ENCODE results near the gene POLR2L.

POLR2L gene

GRCh38 chr11:850775-851763 lies 8.7 kb upstream of the POLR2L start:
- Histone ChIP-seq H3K27ac (ENCODE audit: low read depth, low read length) (no peak overlapping the region), H3K4me2 (ENCODE audit: low read depth, low read length, poor library complexity, severe bottlenecking) (no peak overlapping the region), H3K79me2 (ENCODE audit: insufficient read depth, low read length) (no peaks in the 10 kb centered on the region), H2AFZ (ENCODE audit: low read depth, low read length, severe bottlenecking) (no peak overlapping the region), H3K36me3 (ENCODE audit: low read length) (no peaks in the 10 kb centered on the region), H3F3A (ENCODE audit: insufficient read depth) (no peaks in the 10 kb centered on the region), H3K27me3 (ENCODE audit: low read length) (no peaks in the 10 kb centered on the region), H4K20me1 (ENCODE audit: low read depth, low read length) (no peaks in the 10 kb centered on the region), H3K9me2 (replicated peaks; ENCODE audit: insufficient read depth, low read length) (no peaks in the 10 kb centered on the region), H3K9me3 (ENCODE audit: insufficient read depth, low read length) (no peaks in the 10 kb centered on the region), H3K9ac (ENCODE audit: low read length) (no peak overlapping the region), H3K4me3 (ENCODE audit: insufficient read depth, low read length, poor library complexity, severe bottlenecking) (no peak overlapping the region)
- TF ChIP-seq CTCF (IDR thresholded peaks at IDR 0.05; ENCODE audit: insufficient read depth, low read length, poor library complexity, severe bottlenecking) (peak; percentile 48), EZH2phosphoT487 (conservative IDR thresholded peaks at IDR 0.05; ENCODE audit: low read length) (no peak)

- TF ChIP-seq EZH2phosphoT487 (conservative IDR thresholded peaks at IDR 0.05; ENCODE audit: low read length) (no peak), CTCF (IDR thresholded peaks at IDR 0.05; ENCODE audit: insufficient read depth, low read length, poor library complexity, severe bottlenecking) (no peak)
- no peak overlapping the region for H3K27ac ChIP-seq (ENCODE audit: low read depth, low read length)
- no peaks in the 10 kb centered on the region for H3K36me3 ChIP-seq (ENCODE audit: low read length)
- H2AFZ ChIP-seq (ENCODE audit: low read depth, low read length, severe bottlenecking): no peak overlapping the region
- no peaks in the 10 kb centered on the region for H3K9me2 ChIP-seq (replicated peaks; ENCODE audit: insufficient read depth, low read length)
- H4K20me1 ChIP-seq (ENCODE audit: low read depth, low read length): no peaks in the 10 kb centered on the region
- no peak overlapping the region for H3K9ac ChIP-seq (ENCODE audit: low read length)
- no peak overlapping the region for H3K4me3 ChIP-seq (ENCODE audit: insufficient read depth, low read length, poor library complexity, severe bottlenecking)
- H3F3A ChIP-seq (ENCODE audit: insufficient read depth): no peaks in the 10 kb centered on the region
- H3K27me3 ChIP-seq (ENCODE audit: low read length): no peaks in the 10 kb centered on the region
- H3K4me2 ChIP-seq (ENCODE audit: low read depth, low read length, poor library complexity, severe bottlenecking): no peak overlapping the region
- H3K9me3 ChIP-seq (ENCODE audit: insufficient read depth, low read length): no peaks in the 10 kb centered on the region
- H3K79me2 ChIP-seq (ENCODE audit: insufficient read depth, low read length): no peaks in the 10 kb centered on the region
Measured at GRCh38 chr11:849951-850774, 7.8 kb upstream of the POLR2L start.

GRCh38 chr11:849104-849824 lies 6.9 kb upstream of the POLR2L start:
- H3K9ac ChIP-seq (ENCODE audit: low read length): peak overlapping the region; percentile 41; the same call in 1 of the 2 replicates
- H3K79me2 ChIP-seq (ENCODE audit: insufficient read depth, low read length): no peaks in the 10 kb centered on the region
- no peaks in the 10 kb centered on the region for H4K20me1 ChIP-seq (ENCODE audit: low read depth, low read length)
- H3F3A ChIP-seq (ENCODE audit: insufficient read depth): no peaks in the 10 kb centered on the region
- peak overlapping the region; percentile 62 for H3K4me2 ChIP-seq (ENCODE audit: low read depth, low read length, poor library complexity, severe bottlenecking)
- no peak overlapping the region for H3K27ac ChIP-seq (ENCODE audit: low read depth, low read length)
- H3K9me2 ChIP-seq (replicated peaks; ENCODE audit: insufficient read depth, low read length): no peaks in the 10 kb centered on the region
- no peaks in the 10 kb centered on the region for H3K9me3 ChIP-seq (ENCODE audit: insufficient read depth, low read length)
- H2AFZ ChIP-seq (ENCODE audit: low read depth, low read length, severe bottlenecking): no peak overlapping the region
- peak overlapping the region; percentile 41 for H3K4me3 ChIP-seq (ENCODE audit: insufficient read depth, low read length, poor library complexity, severe bottlenecking)
- no peaks in the 10 kb centered on the region for H3K36me3 ChIP-seq (ENCODE audit: low read length)
- no peak for TF ChIP-seq CTCF (IDR thresholded peaks at IDR 0.05; ENCODE audit: insufficient read depth, low read length, poor library complexity, severe bottlenecking)
- 0 out of 2 replicates have a peak, but pooled peaks have one; percentile 66 for TF ChIP-seq EZH2phosphoT487 (conservative IDR thresholded peaks at IDR 0.05; ENCODE audit: low read length)
- no peaks in the 10 kb centered on the region for H3K27me3 ChIP-seq (ENCODE audit: low read length)
